HG03565 (cell line): Measurements from ENCODE around the gene SLC7A10.
"Not testable (repeated sequence)": the region's sequence is repeated elsewhere in the genome, so short reads cannot be mapped to it uniquely, and the experiment has no call there.

Experiments used
- ATAC-seq: cut with Tn5 transposase; IDR thresholded peaks from one replicate; pipeline ENCODE4 v1.9.1; 2021; ENCODE audit warnings: mild to moderate bottlenecking, moderate library complexity; ENCODE audit not compliant: unreplicated experiment

SLC7A10 gene

DNA sequence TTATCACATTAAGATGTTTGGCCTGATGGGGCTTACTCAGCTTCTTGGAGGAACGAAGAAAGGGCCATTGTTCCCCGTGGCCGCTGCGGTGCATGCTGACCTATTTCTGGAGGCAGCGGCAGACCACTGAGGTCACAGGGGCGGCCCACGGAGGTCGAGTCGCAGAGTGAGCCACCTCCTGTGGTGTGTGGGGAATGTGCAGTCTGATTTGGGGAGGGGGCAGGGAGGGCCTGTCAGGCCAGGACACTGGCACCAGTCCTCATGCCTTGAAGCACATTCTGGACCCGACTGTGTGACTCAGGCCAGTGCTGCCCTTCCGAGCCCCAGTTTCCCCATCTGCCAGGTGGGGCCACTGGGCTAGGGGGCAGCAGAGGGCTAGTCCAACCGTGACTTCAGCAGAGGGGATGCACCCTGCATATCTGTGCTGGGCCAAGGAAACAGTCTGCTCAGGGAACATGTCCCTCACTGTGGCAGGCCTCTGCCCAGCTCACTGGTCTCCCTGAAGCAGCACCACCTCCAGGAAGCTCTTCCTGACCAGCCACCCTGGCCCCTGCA is 6.3 kb downstream of the SLC7A10 start:
- no peak for ATAC-seq

GRCh38 chr19:33217881-33218280 is 7.8 kb downstream of the SLC7A10 start:
- no peak for ATAC-seq

DNA sequence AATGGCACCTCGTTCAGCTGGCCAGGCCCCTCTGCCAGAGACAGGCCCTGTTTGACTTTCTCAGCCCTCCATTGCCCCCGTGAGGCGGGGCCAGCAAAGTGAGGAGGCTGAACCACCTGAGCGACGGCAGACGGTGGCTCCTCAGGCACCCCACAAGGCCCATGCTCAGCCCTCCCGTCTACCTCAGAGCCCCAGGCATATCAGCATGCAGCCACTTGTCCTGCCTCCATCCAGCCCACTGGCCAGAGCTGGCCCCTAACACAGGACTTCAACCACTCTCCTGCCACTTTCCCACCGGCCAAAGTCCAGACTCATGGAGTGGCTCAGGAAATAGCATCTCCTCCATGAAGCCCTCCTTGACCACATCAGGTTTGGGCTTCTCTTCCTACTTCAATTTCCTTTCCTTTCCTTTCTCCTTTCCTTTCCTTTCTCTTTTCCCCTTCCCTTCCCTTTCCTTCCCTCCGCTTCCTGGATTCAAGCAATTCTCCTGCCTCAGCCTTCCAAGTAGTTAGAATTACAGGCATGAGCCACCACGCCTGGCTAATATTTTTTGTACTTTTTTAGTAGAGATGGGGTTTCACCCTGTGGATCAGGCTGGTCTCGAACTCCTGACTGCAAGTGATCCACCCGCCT is 9.3 kb downstream of the SLC7A10 start:
- ATAC-seq: no peak

- ATAC-seq: no peak
Measured at GRCh38 chr19:33215438-33216197, 10.0 kb downstream of the SLC7A10 start.

DNA sequence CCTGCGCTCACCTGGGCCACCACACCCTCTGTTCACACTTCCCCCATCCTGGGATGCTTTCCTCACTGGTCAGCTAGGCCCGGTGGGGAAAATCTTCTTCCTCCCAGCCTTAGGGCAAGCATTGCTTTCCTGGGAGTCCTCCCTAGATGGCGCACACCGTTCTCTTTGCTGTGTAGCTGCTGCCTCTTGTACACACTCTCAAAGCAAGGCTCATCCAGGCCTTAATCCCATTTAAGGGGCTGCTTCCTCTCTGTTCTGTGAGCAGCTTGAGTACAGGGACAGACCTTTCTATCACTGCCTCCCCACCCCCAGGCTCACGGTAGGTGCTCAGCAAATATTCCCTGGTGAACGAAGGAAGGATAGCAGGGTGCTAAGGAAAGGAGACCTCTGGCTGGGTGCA is 11.1 kb downstream of the SLC7A10 start:
- no peak for ATAC-seq

DNA sequence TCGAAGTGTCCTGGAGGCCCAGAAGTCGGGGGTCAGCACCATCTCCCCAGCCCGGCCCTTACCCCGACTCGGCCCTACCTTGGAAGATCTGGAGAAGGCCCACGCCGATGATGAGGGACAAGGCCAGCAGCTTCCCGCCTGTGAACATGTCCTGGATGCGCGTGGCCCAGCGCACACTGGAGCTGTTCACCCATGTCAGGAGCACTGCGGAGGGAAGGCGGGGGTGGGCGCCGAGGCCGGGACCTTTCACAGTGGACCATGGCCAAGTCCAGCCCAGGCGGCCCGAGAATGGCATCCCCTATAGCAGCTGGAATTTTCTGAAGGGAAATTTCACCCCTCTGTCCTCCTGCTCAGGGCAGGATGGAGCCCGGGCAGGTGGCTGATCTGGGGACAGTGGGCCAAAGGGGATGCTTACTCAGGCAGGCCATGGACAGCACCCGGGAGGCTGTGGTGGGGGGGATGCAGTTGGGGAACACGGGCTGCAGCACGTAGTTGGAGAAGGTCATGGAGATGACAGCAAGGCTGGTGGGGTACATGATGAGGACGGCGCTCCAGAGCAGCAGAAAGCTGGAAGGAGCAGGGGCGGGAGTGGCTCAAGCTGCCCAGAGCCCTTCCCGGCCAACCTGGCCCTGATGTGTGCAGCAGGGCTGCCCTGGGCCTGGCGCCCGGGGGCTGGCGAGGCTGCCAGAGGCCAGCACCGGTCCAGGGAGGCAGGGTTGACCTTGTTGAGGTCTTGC is 13.0 kb downstream of the SLC7A10 start:
- ATAC-seq: no peak

DNA sequence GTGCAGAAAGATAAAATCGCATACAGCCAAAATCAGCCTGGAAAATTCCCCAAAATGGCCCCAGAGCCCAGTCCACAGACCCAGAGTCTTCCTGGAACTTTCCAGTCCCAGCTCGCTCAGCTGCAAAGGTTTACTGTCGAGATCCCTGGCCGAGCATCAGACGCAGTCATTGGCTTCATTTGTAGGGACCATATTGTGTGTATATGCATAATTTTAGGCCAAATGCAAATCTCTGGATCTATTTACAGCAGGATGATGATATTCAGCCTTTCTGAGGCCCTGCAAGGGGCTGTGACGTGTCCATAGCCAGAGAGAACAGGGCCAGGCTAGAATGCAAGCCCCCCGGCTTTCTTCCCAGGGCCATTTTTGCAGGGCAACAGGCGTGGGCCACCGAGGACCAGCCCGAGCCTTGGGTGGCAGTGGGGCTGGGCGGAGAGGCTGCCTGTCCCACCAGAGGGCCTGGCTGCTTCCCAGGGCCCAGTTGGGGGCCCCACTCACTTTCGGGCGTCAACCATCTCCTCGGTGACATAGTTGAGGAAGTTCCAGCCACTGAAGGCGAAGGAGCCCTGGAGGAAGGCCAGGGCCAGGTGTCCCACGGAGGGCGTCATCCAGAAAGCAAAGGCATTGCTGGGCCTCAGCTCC is 13.7 kb downstream of the SLC7A10 start:
- no peak for ATAC-seq

DNA sequence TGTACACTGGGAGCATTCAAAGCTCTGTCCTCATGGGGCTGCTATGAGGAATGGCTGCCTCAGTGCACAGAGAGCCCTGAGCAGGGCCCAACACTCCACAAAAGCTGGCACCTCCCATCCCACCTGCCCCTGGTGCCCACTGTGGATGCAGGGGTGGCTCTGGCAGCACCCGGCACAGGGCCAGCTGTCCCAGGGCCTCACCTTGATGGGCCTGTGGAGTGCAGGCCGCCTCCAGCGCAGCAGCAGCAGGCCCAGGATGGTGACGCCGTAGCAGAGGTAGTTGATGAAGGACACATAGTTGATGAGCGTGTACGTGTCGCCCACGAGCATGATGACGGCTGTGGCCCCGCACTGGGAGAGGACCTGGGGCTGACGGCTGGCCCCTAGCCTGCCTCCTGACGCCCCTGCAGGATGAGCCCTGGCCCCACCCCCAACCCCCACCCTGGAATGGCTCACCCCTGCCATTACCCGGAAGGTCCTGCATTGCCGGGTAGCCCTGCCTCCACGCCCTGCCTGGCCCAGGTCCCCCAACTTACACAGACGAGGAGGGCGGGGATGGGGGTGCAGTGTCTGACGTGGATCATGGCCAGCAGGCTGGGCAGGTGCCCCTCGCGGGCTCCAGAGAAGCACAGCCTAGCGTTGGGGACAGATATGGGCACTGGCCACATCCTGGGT is 15.2 kb downstream of the SLC7A10 start:
- ATAC-seq: no peak

GRCh38 chr19:33209850-33210230 is 15.8 kb downstream of the SLC7A10 start:
- ATAC-seq: not testable (repeated sequence)

DNA sequence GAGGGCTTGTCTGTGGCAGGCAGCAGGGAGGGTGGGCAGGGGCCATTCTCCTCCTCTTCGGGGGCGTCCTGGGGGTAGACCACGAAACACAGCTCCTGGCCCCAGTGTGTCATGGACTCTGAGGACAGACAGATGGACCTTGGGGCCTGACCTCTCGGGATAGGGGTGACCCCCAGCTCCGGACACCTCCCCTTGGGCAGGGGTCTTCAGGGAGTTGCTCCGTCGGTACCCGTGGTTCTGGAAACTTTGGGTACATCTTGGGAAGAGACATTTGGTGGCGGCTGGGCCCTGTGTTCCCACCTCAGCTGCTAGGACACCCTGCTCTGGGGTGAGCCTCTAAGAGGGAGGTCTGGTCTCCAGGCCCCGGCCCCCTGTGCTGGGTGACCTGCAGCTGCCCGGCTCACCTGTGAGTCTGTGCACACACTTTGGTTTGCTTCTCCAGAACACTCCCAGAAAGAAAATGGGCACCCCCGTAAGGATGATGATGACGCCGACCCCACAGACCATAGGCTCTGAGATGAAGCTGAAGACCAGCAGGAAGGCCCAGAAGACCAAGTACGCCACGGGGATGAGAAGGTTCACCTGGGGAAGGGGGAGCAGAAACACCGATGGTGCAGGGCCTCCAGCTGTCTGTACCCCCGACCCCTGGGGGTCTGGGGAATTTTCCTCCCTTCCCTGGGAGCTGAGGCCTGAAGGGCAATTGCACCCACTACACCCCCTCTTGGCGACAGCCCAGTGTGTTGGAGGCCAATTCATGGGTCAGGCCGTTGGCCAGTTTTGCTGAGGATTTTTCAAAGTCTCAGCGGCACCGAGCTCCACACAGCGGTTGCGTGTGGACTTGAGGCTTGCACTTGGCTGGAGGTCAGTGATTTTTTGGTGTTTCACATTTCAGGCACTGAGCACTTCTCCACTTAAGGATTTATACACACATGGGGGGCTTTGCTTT is 16.5 kb downstream of the SLC7A10 start:
- no peak for ATAC-seq

DNA sequence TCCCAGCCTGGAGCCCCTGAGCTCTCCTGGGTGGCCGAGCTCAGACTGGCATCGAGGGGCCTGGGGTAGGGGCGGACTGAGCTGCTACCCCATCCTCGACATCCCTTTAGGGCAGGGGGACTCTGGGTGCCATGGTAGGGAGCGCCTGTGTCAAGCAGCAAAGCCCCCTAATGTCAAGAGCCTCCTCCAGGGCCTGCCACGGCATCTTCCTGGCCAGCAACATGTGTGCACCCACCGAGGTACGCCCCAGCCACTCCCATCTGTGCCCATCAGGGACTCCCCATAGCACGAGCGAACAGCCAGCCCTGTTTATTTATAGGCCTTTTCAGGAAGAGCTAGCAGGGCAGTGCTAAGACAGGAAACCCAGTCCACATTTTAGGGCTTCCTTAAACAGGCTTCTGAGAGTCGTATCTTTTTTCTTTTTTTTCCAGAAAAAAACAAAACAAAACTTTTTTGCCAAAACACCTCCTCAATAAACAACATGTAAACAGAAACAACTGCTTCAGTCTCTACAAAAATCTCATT is 17.2 kb downstream of the SLC7A10 start:
- no peak for ATAC-seq

DNA sequence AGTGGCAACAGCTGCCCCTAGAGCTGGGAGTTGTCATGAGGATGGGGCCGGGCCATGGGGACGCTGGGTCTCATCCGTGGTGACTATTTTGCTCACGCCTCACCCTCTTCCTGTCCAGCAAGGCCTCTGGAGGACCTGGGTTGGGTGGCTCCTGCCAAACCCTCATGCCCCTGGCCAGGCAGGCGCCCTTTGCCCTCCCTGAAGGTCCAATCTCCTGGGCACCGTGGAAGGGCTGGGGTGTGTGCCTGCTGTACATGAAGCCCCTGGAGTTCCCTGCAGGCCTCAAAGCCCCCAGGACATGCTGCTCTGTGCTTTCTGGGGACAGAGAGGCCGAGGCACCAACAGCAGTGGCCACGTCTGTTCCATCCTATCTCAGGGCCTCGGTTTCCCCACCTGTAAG is 17.7 kb downstream of the SLC7A10 start:
- ATAC-seq: no peak

GRCh38 chr19:33207040-33207620 is 18.5 kb downstream of the SLC7A10 start:
- ATAC-seq: no peak

DNA sequence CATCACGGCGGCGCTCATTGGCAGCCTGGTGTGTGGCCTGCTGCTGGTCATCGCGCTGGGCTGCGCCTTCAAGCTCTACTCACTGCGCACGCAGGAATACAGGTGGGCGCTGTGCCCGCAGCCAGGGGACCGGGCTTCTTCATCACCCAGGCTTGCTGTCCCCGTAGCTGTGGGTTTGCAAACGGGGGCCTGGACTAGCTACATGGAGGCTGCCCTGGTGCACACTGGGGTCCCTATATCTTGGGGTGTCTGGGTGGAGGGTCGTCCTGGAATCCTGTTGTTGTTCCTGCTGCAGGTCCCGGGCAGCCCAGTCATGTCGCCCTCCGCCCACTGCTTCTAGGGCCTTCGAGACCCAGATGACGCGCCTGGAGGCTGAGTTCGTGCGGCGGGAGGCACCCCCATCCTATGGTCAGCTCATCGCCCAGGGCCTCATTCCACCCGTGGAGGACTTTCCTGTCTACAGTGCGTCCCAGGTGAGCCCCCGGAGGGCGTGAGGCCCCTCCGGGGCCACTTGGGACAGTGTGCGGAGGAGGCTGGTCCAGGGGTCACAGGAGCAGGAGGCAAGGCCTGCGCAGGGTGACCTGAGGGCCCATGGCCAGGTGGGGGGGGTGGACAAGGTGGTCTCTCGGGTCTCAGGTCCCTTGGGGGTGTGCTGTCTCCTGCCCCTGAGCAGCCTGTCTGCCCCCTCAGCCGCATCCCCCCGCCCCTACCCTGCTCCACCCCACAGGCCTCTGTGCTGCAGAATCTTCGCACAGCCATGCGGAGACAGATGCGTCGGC is 19.2 kb downstream of the SLC7A10 start:
- ATAC-seq: no peak

DNA sequence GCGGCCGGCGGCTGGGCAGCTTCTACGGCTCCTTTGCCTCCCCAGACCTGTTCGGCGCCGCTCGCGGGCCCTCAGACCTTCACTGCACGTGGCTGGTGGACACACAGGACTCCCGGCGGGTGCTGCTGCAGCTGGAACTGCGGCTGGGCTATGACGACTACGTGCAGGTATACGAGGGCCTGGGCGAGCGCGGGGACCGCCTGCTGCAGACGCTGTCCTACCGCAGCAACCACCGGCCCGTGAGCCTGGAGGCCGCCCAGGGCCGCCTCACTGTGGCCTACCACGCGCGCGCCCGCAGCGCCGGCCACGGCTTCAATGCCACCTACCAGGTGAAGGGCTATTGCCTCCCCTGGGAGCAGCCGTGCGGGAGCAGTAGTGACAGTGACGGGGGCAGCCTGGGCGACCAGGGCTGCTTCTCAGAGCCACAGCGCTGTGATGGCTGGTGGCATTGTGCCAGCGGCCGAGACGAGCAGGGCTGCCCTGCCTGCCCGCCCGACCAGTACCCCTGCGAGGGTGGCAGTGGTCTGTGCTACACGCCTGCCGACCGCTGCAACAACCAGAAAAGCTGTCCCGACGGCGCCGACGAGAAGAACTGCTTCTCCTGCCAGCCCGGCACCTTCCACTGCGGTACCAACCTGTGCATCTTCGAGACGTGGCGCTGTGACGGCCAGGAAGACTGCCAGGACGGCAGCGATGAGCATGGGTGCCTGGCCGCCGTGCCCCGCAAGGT is 20.0 kb downstream of the SLC7A10 start:
- no peak for ATAC-seq

DNA sequence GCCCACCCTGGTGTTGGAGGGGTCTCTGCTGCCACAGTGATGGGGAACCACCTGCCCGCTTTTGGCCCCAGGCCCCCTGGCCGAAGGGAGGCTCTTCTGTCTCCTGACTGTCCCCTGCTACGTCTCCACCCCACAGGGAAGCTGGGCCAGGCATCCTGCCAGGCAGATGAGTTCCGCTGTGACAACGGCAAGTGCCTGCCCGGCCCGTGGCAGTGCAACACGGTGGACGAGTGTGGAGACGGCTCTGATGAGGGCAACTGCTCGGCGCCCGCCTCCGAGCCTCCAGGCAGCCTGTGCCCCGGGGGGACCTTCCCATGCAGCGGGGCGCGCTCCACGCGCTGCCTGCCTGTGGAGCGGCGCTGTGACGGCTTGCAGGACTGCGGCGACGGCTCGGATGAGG is 20.5 kb downstream of the SLC7A10 start:
- no peak for ATAC-seq

DNA sequence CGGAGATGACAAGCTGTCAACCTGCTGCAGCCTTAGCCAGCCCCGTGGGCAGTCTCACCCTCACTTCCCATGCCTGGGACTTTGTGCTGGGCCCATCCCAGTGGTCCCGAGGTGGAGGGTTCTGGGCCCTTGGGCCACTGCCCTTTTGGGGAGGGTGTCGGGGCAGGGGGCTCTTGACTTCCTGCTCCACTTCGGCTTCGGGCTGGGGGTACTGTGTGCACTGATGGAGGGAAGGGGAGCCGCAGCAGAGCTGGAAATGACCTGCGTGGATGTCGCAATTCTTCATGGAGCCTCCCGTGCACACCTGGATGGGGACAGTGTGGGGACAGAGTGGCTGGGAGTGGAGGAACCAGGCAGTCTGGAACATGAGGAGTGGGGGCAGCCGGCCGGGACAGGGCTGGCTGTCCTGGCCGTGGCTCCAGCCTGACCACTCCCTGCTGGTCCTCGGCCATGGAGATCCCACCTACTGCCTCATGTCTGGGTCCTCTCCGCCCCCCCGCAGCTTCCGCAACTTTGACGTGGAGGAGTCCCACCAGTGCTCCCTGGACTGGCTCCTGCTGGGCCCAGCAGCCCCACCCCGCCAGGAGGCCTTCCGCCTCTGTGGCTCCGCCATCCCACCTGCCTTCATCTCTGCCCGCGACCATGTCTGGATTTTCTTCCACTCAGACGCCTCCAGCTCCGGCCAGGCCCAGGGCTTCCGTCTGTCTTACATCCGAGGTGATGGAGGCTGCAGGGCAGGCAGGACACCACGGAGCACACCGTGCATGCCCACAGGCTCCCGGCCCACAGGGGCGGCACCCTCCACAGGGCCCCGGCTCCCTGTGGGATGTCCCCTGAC is 21.3 kb downstream of the SLC7A10 start:
- no peak for ATAC-seq
